Esophagus squamous epithelium (tissue), 4 donors: ENCODE data around the gene GPR146.

Experiments
- CTCF ChIP-seq, 6 experiments: fragments of 450-650 bp in 4 of 6; fragments of 200-600 bp in 2 of 6; sonication (generic) in 2 of 6; IDR thresholded peaks; one replicate each; pipeline ENCODE4 v1.5.1; 2016 to 2019; ENCODE audit warnings: antibody characterized with exemption in 6 of 6, mild to moderate bottlenecking in 4 of 6, moderate library complexity in 4 of 6
- POLR2A ChIP-seq, 4 donors: fragments of 450-650 bp; IDR thresholded peaks; one replicate each; pipeline ENCODE4 v1.6.1; 2017; ENCODE audit warnings: antibody characterized with exemption in 4 of 4, mild to moderate bottlenecking in 4 of 4, moderate library complexity in 3 of 4

- TF ChIP-seq CTCF (IDR thresholded peaks at IDR 0.05) (no peak), POLR2A (IDR thresholded peaks at IDR 0.05) (no peak)
Measured at GRCh38 chr7:1042492-1042833, 1.9 kb upstream of the GPR146 start.
